ENCODE measurements around the gene PBX4.

- TF ChIP-seq, protein P1, sequence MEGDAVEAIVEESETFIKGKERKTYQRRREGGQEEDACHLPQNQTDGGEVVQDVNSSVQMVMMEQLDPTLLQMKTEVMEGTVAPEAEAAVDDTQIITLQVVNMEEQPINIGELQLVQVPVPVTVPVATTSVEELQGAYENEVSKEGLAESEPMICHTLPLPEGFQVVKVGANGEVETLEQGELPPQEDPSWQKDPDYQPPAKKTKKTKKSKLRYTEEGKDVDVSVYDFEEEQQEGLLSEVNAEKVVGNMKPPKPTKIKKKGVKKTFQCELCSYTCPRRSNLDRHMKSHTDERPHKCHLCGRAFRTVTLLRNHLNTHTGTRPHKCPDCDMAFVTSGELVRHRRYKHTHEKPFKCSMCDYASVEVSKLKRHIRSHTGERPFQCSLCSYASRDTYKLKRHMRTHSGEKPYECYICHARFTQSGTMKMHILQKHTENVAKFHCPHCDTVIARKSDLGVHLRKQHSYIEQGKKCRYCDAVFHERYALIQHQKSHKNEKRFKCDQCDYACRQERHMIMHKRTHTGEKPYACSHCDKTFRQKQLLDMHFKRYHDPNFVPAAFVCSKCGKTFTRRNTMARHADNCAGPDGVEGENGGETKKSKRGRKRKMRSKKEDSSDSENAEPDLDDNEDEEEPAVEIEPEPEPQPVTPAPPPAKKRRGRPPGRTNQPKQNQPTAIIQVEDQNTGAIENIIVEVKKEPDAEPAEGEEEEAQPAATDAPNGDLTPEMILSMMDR (IDR thresholded peaks at IDR 0.05; ENCODE audit: extremely low read depth in 1 of 2, insufficient read depth in 1 of 2, low read depth in 1 of 2, low read length in 2 of 2), result no peak
- TF ChIP-seq POLR2A (IDR thresholded peaks at IDR 0.05; ENCODE audit: low read depth, low read length) (no peak), POLR2AphosphoS5 (IDR thresholded peaks at IDR 0.05; ENCODE audit: insufficient read depth, low read depth, low read length) (no peak), FOS (IDR thresholded peaks at IDR 0.05; ENCODE audit: borderline replicate concordance, insufficient read depth, low read length) (no peak), MYC (IDR thresholded peaks at IDR 0.05; ENCODE audit: low read depth, low read length) (no peak), EZH2 (IDR thresholded peaks at IDR 0.05; ENCODE audit: borderline replicate concordance, low read depth, low read length, severe bottlenecking) (no peak), GATA2 (IDR thresholded peaks at IDR 0.05; ENCODE audit: insufficient read depth, insufficient read length, low read depth, low read length) (no peak), MAX (IDR thresholded peaks at IDR 0.05; ENCODE audit: insufficient read depth, insufficient read length) (no peak)
Observed at GRCh38 chr19:19635313-19635702, 16.8 kb upstream of the PBX4 start.
